PC-3 (cell line): ENCODE measurements around the gene ACTG1. TPM values are rescaled to one million over a fixed set of nuclear protein-coding genes. Genes with fewer than 3 reads are reported as not detected.

ENCODE experiments used
- ATAC-seq: fragments of 200-7000 bp; cut with Tn5 transposase; 2 replicates; pipeline ENCODE4 v1.9.1; 2020; ENCODE audit warnings: mild to moderate bottlenecking, moderate library complexity
- BruUV-seq: library from RNA; stranded (reverse); fragments of 400-500 nt; replicated peaks from 2 replicates; lab custom pipeline; 2021; lab: Mats Ljungman, UMichigan
- CTCF ChIA-PET: fragments of 300-600 bp; sonication (Branson Sonifier 250); formaldehyde crosslinking; loops from one replicate; lab custom pipeline; 2022; ENCODE audit warnings: antibody characterized with exemption; lab: Charles Lee
- POLR2A ChIA-PET: fragments of 300-600 bp; sonication (Branson Sonifier 250); formaldehyde crosslinking; loops from one replicate; lab custom pipeline; 2022; ENCODE audit warnings: antibody characterized with exemption; ENCODE audit not compliant: unreplicated experiment; lab: Charles Lee
- DNase-seq: peaks from one replicate; pipeline ENCODE4 v3.0.0-alpha.2; 2015
- H2AFZ ChIP-seq: fragments of 300-600 bp; sonication (generic); 2 replicates; pipeline ENCODE4 v1.6.0; 2016; ENCODE audit warnings: antibody characterized with exemption, low read length
- H3F3A ChIP-seq: fragments of 300-600 bp; sonication (generic); one replicate; pipeline ENCODE4 v1.6.0; 2017; ENCODE audit warnings: antibody characterized with exemption, low read length, control low read depth, mild to moderate bottlenecking; ENCODE audit not compliant: unreplicated experiment
- H3K27ac ChIP-seq: fragments of 300-600 bp; sonication (generic); 2 replicates; pipeline ENCODE4 v1.5.1; 2016; ENCODE audit warnings: mild to moderate bottlenecking, low read length
- H3K27me3 ChIP-seq: fragments of 300-600 bp; sonication (generic); 2 replicates; pipeline ENCODE4 v1.6.1; 2016; ENCODE audit warnings: low read length, mixed read lengths
- H3K36me3 ChIP-seq: fragments of 300-600 bp; sonication (generic); 2 replicates; pipeline ENCODE4 v1.6.1; 2016; ENCODE audit warnings: low read depth, mixed run types, low read length, mixed read lengths
- H3K4me1 ChIP-seq: fragments of 300-600 bp; sonication (generic); 2 replicates; pipeline ENCODE4 v1.5.1; 2016; ENCODE audit warnings: low read length; ENCODE audit not compliant: insufficient read depth
- H3K4me2 ChIP-seq: fragments of 300-600 bp; sonication (generic); 2 replicates; pipeline ENCODE4 v1.6.0; 2016; ENCODE audit warnings: low read length
- H3K4me3 ChIP-seq: fragments of 300-600 bp; sonication (generic); 2 replicates; pipeline ENCODE4 v1.5.1; 2016; ENCODE audit warnings: mild to moderate bottlenecking, low read length, mixed read lengths
- H3K79me2 ChIP-seq: fragments of 300-600 bp; sonication (generic); 2 replicates; pipeline ENCODE4 v1.6.1; 2017; ENCODE audit warnings: low read length, mixed read lengths
- H3K9ac ChIP-seq: fragments of 300-600 bp; sonication (generic); 2 replicates; pipeline ENCODE4 v1.6.0; 2016; ENCODE audit warnings: mild to moderate bottlenecking, low read length
- H3K9me2 ChIP-seq: fragments of 300-600 bp; sonication (generic); replicated peaks from 2 replicates; pipeline ENCODE4 v1.6.1; 2016; ENCODE audit warnings: mixed run types, low read length, mixed read lengths
- H3K9me3 ChIP-seq: fragments of 300-600 bp; sonication (generic); 2 replicates; pipeline ENCODE4 v1.6.1; 2016; ENCODE audit warnings: low read length, mixed read lengths
- H4K20me1 ChIP-seq: fragments of 300-600 bp; sonication (generic); 2 replicates; pipeline ENCODE4 v1.6.1; 2016; ENCODE audit warnings: low read length, mixed read lengths
- CTCF ChIP-seq: fragments of 300-600 bp; sonication (generic); conservative IDR thresholded peaks from 2 replicates; pipeline ENCODE4 v1.5.1; 2017; ENCODE audit warnings: antibody characterized with exemption, low read depth, mild to moderate bottlenecking, low read length
- EZH2 ChIP-seq: fragments of 300-600 bp; sonication (generic); IDR thresholded peaks from one replicate; pipeline ENCODE4 v1.6.1; 2017; ENCODE audit warnings: antibody characterized with exemption, mild to moderate bottlenecking, low read length; ENCODE audit not compliant: unreplicated experiment
- EZH2phosphoT487 ChIP-seq: fragments of 300-600 bp; sonication (generic); IDR thresholded peaks from 2 replicates; pipeline ENCODE4 v1.6.1; 2018; ENCODE audit warnings: mild to moderate bottlenecking, antibody characterized with exemption, low read length, borderline replicate concordance
- intact Hi-C: fragments of 100-400 bp; cut with micrococcal nuclease; formaldehyde crosslinking; loops from 2 replicates; pipeline ENCODE4 v1.9.0; 2023
- total RNA-seq: library from RNA; depleted of rRNA; stranded (reverse); fragments of >200 nt; gene quantifications from 2 replicates; pipeline ENCODE4 v1.2.3, GENCODE V29; 2014

Gene ACTG1
- total RNA-seq, 1 experiment from 2014 or later: 4,503 TPM

- Histone ChIP-seq H3K4me2 (no peak overlapping the region), H4K20me1 (no peaks in the 10 kb centered on the region), H3K36me3 (no peaks in the 10 kb centered on the region), H3K4me1 (no peaks in the 10 kb centered on the region), H2AFZ (no peak overlapping the region), H3K9me2 (no peaks in the 10 kb centered on the region), H3K27me3 (no peaks in the 10 kb centered on the region), H3F3A (no peaks in the 10 kb centered on the region), H3K27ac (no peak overlapping the region), H3K9ac (no peak overlapping the region), H3K9me3 (no peaks in the 10 kb centered on the region), H3K4me3 (no peak overlapping the region), H3K79me2 (no peaks in the 10 kb centered on the region)
- no peak for ATAC-seq
- intact Hi-C loops: no loop called here
- ChIA-PET POLR2A (no interaction called here), CTCF (no interaction called here)
- no TSS peak for BruUV-seq
- DNase-seq: no peak
- TF ChIP-seq EZH2: no peak
- TF ChIP-seq CTCF: no peak
- TF ChIP-seq EZH2phosphoT487: no peak
Observed at GRCh38 chr17:81478119-81478518, 34.5 kb downstream of the ACTG1 start.

- H3K36me3 ChIP-seq: no peaks in the 10 kb centered on the region
- CTCF ChIA-PET: no interaction called here
- H3K9me3 ChIP-seq: no peaks in the 10 kb centered on the region
- H3K9ac ChIP-seq: no peak overlapping the region
- ATAC-seq (no peak), DNase-seq (no peak)
- H3K27me3 ChIP-seq: no peaks in the 10 kb centered on the region
- H4K20me1 ChIP-seq: no peaks in the 10 kb centered on the region
- H3K4me2 ChIP-seq: no peak overlapping the region
- no peak overlapping the region for H3K4me3 ChIP-seq
- no peaks in the 10 kb centered on the region for H3F3A ChIP-seq
- H3K27ac ChIP-seq: no peak overlapping the region
- H3K79me2 ChIP-seq: no peaks in the 10 kb centered on the region
- no TSS peak for BruUV-seq
- no peak overlapping the region for H2AFZ ChIP-seq
- intact Hi-C loops: no loop called here
- H3K9me2 ChIP-seq: no peaks in the 10 kb centered on the region
- TF ChIP-seq EZH2 (no peak), EZH2phosphoT487 (no peak), CTCF (no peak)
- no peaks in the 10 kb centered on the region for H3K4me1 ChIP-seq
- POLR2A ChIA-PET: no interaction called here
Observed at GRCh38 chr17:81477173-81477572, 35.4 kb downstream of the ACTG1 start.

GRCh38 chr17:81476635-81477034 is 36.0 kb downstream of the ACTG1 start:
- H3K36me3 ChIP-seq: no peaks in the 10 kb centered on the region
- no peak overlapping the region for H3K27ac ChIP-seq
- BruUV-seq: no TSS peak
- no peak overlapping the region for H3K4me3 ChIP-seq
- no peaks in the 10 kb centered on the region for H4K20me1 ChIP-seq
- ATAC-seq (no peak), DNase-seq (no peak)
- TF ChIP-seq CTCF (no peak), EZH2 (no peak), EZH2phosphoT487 (no peak)
- no peak overlapping the region for H3K9ac ChIP-seq
- POLR2A ChIA-PET: no interaction called here
- H3F3A ChIP-seq: no peaks in the 10 kb centered on the region
- no peaks in the 10 kb centered on the region for H3K9me2 ChIP-seq
- no peaks in the 10 kb centered on the region for H3K9me3 ChIP-seq
- no peak overlapping the region for H2AFZ ChIP-seq
- no peaks in the 10 kb centered on the region for H3K27me3 ChIP-seq
- CTCF ChIA-PET: no interaction called here
- intact Hi-C loops: no loop called here
- H3K4me1 ChIP-seq: no peaks in the 10 kb centered on the region
- H3K4me2 ChIP-seq: no peak overlapping the region
- H3K79me2 ChIP-seq: no peaks in the 10 kb centered on the region
